ENCODE results near the gene BICC1.

BICC1 gene

GRCh38 chr10:58795560-58795959, 282.9 kb downstream of the BICC1 start:
- no peak for DNase-seq

GRCh38 chr10:58796242-58796641, 283.6 kb downstream of the BICC1 start:
- DNase-seq = no peak

- DNase-seq = no peak
Measured at GRCh38 chr10:58796824-58797223, 284.2 kb downstream of the BICC1 start.

GRCh38 chr10:58797356-58797755, 284.7 kb downstream of the BICC1 start:
- DNase-seq = no peak

- DNase-seq = no peak
Measured at GRCh38 chr10:58802047-58802446, 289.4 kb downstream of the BICC1 start.

- DNase-seq = no peak
Measured at GRCh38 chr10:58806323-58806722, 293.7 kb downstream of the BICC1 start.

GRCh38 chr10:58806970-58807628, 294.4 kb downstream of the BICC1 start:
- no peak for DNase-seq

- no peak for DNase-seq
Measured at GRCh38 chr10:58807629-58808022, 295.0 kb downstream of the BICC1 start.

- DNase-seq = no peak
Measured at GRCh38 chr10:58810751-58811150, 298.1 kb downstream of the BICC1 start.

- DNase-seq = no peak
Measured at GRCh38 chr10:58813573-58813972, 300.9 kb downstream of the BICC1 start.

GRCh38 chr10:58817201-58817846, 304.7 kb downstream of the BICC1 start:
- no peak for DNase-seq

- no peak for DNase-seq
Measured at GRCh38 chr10:58818900-58819299, 306.2 kb downstream of the BICC1 start.

GRCh38 chr10:58820386-58820785, 307.7 kb downstream of the BICC1 start:
- no peak for DNase-seq

GRCh38 chr10:58820861-58821751, 308.4 kb downstream of the BICC1 start:
- DNase-seq = no peak

GRCh38 chr10:58821752-58822056, 309.0 kb downstream of the BICC1 start:
- DNase-seq = no peak

- DNase-seq = no peak
Measured at GRCh38 chr10:58823983-58824382, 311.3 kb downstream of the BICC1 start.

- DNase-seq = no peak
Measured at GRCh38 chr10:58824396-58824795, 311.7 kb downstream of the BICC1 start.

- no peak for DNase-seq
Measured at GRCh38 chr10:58826694-58827093, 314.0 kb downstream of the BICC1 start.

GRCh38 chr10:58827381-58827780, 314.7 kb downstream of the BICC1 start:
- no peak for DNase-seq

GRCh38 chr10:58829839-58830238, 317.2 kb downstream of the BICC1 start:
- no peak for DNase-seq

GRCh38 chr10:58830697-58831096, 318.0 kb downstream of the BICC1 start:
- DNase-seq = no peak

- DNase-seq = no peak
Measured at GRCh38 chr10:58833771-58834561, 321.3 kb downstream of the BICC1 start.

- no peak for DNase-seq
Measured at GRCh38 chr10:58836176-58836700, 323.6 kb downstream of the BICC1 start.
